GM21737 (cell line): ENCODE results near the gene GRB10.
"Not testable (repeated sequence)": the region's sequence is repeated elsewhere in the genome, so short reads cannot be mapped to it uniquely, and the experiment has no call there.

Experiments used
- ATAC-seq: cut with Tn5 transposase; IDR thresholded peaks from one replicate; pipeline ENCODE4 v1.9.1; 2021; ENCODE audit warnings: mild to moderate bottlenecking, moderate library complexity; ENCODE audit not compliant: unreplicated experiment

Gene GRB10

DNA sequence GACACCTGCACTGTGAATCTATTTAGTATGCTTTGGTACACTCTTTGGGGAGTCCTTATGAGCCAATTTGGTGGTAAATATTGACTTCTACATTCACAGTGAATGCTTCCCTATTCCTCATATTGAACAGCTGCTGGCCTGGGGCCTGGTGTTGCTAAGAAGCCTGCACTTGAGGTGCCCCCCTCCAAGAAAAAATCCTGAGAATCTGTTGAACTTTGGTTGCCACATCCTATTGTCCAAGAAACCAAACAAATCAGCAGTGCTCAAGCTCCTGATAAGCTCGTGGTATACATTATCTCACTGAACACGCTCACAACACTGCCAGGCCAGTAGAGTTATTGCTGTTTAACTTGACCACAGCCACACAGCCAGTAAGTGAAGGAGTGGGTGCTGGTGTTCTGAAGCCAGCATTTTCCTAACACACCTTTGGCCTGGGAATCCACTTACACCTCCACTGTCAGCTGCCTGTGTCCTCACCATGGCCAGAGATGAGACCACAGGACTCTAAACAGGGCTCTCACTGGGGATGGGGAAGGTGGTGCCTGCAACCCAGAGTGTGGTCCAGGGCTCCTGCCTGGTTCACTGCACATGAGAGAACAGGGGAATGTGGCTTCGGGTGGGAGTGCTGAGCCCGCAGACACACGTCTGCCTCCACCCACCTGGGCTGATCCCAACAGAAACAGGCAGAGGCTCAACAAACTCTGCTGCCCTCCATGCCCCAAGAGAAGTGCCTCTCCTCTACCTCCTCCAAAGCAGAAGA, 224.2 kb downstream of the GRB10 start:
- ATAC-seq: no peak

DNA sequence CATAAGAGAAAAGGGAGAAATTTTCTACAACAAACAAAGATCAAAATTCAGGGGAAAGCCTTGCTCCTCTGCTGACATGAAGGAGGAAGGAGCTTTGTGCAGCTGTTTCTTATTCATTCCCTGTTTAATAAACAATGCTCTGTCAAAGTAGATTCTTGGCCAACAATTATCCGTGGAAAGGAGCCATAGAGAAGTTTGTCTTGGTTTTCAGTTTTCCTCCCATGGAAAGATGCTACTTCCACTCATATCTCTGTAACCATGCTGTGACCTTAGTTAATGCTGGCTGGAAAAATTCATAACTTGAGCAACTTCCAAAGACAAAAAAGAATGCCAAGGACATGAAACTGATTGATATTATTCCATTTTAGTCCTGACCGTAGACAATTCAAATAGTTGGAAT, 225.6 kb downstream of the GRB10 start:
- ATAC-seq: no peak

DNA sequence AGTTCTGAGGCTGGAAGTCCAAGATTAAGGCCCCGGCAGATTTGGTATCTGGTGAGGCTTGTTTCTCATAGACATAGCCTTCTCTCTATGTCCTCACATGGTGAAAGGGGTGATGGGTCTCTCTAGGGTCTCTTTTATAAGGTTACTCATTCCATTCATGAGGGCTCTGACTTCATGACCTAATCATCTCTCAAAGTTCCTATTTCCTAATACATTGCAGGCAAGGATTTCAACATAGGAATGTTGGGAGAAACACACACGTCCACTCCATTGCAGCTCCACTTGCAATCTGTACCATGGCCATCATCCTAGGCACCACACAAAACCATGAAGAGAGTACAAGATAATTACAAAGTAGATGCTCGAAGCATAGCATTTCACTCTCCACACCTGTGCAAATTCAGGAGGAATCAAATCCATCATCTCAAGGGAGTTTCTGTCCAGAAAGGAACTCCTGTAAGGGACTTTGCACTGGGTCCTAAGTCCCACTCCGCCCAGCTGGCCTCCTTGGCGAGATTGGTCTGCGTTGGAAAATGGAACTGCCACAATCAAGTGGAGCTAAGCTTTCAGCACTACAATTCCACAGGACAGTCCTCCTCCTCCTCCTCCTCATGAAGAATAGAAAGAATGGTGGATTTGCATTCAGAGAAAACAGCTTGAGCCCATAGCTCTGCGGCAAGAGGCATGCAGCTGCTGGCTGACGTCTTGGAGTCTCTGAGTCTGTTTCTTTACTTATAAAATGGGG, 226.3 kb downstream of the GRB10 start:
- no peak for ATAC-seq

DNA sequence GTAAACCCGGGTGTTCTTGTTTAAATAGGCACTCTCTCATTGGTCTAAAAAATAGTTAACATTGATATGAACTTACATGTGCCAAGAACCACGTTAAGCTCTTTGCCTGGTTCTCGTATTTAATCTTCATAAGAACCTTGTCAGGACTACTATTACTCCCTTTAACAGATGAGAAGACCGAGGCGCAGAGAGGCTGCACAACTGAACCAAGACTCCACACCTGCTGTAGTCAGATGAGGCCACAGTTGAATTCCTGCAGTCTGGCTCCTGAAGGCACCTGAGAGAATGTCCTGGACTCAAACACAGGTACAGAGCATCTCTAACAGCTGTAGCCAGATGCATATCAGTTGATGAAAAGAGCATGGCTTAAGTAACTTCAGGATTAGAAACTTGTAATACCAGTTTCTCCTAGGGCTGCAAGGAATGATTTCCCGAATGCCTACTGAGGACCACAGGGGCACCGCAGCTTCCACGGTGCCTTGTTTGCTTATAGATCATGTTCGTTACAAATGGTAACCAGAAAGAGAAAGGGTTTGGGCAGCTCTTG, 227.0 kb downstream of the GRB10 start:
- no peak for ATAC-seq

DNA sequence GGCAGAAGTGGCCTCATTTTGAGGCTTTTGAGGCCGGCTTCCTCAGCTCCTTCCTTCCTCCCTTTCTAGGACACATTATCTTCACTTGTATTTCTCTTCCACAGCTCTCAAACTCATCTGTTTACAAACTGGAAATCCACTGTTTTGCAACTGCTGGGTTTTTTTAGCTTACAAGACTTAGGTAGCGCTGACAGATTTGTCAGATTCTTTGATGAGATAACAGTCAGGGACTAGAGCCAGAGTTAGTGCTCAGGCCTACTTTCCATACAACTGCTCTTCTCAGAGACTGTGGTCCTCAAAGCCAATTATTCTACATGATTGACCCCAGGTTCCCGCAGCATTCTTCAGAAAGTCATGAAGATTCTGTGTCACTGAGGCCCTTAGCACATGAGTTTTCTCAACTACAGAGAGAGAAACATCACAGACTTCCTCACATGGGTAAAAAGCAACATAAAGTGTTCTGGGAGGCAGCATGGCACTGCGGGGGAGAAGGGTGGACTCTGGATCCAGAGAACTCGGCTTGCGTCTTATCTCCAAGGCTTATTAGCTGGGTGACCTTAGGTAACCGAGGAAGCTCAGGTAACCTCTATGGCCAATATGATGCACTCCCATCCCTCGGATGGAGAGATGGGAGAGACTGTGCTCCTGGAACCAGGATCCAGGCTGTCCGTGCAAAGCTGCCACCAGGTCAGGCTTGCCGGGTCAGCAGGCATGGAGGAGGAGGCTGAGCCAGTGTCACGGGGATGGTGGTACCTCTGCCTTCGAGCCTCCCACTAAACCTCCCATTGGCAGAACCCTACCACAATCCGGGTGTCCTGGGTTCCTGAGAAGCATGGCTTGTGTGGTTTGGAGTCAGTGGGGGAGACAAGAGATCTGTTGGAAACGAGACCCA, 228.0 kb downstream of the GRB10 start:
- ATAC-seq: no peak

DNA sequence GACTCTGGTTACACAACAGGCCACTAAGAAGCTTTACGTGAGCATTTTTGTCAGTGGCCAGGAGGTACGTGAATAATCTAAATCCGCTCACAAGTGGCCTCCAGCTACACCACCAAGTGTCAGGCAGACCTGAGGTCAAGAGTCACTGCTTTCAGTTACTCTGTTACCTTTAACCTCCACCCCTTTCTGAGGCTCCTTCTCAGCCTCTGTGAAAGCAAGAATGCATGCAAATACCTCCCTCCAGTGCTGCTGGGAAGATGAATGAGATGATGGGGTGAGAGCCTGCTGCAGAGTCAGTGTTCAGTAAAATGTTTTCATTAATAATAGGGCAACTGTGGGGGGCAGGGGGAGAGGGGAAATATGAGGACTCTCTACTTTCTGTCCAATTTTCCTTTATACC, 228.7 kb downstream of the GRB10 start:
- no peak for ATAC-seq

DNA sequence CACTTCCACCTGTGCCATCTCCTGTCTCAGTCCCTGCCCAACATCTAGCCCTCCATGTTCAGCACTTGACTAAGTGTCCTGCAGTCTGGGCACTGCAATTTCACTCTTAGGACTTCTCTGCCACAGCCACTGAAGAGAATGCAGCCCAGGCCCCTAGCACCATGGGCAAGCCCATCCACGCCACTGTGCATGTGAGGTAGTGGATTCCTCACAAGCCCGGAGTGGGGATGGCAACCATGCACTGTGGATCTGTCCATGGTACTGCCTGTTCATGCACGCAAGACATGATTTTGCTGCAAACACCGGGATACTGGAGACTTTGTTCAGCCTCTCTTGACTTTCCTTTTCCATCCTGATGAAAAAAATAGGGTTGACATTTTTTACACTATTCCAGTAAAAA, 229.8 kb downstream of the GRB10 start:
- ATAC-seq: no peak

DNA sequence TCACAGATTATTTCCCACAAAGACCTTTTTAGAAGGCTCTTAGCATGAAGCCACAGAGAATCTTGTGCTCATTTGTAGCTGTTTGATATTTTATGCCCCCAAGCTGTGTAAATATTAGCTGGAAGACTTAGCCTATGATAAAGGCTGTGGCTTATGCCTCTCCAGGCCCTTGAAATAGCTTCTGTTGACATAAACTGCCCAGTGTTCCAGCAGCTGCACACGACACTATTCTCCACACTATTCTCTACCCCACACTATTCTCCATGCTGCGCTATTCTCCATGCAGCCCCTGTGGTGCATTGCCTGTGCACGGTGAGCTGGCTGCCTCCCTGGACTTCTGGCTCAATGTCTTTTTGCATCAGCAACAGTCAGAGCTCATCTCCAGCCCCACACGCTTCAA, 230.6 kb downstream of the GRB10 start:
- ATAC-seq: no peak

DNA sequence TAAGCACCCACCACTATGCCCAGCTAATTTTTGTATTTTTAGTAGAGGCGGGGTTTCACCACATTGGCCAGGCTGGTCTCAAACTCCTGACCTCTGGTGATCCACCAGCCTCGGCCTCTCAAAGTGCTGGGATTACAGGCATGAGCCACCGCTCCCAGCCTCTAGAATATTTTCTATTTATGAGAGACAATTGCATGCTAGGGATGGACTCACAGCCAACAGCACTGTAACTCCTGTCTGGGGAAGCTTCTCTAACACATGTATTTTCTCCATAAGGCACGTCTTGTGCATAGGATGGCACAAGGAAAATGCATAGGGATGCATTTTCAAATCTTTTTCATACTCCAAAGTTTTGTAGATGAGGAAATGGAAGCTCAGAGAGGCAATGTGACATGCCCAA, 237.1 kb downstream of the GRB10 start:
- ATAC-seq: not testable (repeated sequence)

DNA sequence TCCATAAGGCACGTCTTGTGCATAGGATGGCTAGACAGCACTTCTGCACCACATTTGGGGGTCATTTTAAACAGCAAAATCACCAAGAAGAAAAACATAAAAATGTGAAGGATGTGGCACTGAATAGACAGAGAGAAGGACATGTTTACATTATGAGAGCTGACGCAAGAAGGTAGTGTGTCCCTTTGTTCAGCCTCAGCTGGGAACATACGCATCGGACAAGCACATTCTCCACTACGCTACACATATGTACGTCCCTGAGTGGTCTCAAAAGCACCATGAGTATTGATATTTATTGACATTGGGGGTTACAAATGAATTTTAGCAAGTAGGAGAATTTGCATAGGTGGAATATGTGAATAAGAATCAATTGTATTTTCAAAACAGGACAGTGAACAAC, 237.7 kb downstream of the GRB10 start:
- ATAC-seq: no peak

DNA sequence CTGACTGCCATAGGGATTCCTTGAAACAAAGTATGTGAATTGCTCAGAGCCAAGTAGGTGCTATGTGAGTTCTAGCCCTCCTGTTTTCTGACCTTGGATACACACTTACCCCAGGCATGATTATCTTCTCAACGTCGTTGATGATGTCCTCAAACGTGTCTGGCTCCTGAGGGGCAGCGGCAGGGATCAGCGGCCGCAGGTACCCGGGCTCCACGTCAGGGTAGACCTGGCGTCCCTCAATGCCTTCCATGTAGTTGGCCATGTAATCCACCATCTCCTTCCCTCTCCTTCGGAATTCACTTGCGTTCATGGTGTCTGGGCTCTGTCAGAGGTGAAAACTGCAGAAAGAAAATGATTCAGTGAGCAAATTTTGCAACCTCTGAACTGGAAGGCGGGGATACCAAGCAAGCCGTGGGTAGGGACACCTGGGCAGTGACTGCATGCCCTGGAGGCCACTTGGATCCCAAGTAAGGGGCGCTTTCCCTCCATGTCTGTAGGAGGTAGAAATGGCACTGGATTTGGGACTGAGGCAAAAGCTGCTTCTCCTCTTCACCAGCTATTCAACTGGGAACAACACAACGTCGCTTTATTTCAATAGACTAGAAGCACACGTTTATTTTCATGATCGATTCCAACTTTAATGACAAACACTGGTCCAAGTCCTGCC, 238.8 kb downstream of the GRB10 start:
- no peak for ATAC-seq

DNA sequence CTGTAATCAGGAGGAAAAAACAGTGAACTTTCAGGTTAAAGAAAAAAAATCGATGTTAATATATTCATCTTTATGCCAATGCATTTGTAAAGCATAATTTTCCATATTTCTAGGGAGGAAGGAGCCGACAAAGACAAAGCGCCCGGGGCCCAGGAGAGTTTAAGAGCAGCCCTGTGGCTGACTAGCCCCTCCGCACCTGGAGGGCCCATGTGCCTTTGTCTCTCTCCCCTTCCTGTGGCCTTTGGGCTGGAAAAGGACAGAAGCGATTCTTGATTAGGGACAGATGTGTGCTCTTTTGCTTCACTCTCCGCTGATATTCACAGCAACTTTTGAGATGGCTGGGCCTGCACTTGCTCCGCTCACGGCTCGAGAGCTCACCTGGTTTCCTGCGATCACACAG, 240.6 kb downstream of the GRB10 start:
- no peak for ATAC-seq

DNA sequence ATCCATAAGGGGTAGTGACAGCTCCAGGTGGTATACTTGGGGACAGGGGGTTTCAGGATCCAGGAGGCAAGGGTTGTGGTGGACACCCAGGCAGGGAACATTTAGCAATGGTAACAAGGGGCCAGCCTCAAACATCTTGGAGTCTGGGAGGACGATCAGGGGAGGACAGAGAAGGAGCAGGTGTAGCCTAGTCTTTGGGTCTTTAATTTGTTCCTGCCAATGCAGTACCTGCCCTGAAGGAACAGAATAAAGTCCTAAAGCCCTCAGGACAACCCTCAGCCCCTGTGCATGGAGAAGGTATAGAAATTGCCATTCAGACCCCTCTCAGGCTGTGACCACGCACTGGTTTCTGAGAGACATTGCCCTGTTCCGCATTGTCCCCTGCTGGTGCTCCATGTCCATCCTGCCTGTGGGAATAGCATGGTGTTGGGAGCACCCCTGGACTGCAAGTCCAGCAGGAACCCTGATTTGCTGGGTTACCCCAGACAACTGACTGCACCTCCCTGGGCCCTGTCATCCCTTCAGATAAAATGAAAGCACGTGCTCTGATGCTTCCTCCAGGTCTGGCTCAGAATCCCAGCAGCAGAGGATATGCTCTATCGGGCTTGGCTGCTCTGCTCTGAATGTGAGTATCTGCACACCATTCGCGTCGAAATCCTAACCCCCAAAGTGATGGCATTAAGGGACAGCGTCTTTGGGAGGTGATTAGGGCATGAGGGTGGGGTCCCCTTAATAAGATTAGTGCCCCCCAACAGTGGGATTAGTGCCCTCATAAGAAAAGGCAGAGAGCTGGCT, 241.7 kb downstream of the GRB10 start:
- ATAC-seq: no peak
